Kasumi-1 (cell line): ENCODE data around the gene CHST10.

Source experiments
- DNase-seq, 2 experiments: peaks; one replicate each; lab custom pipeline; 2025; lab: John Stamatoyannopoulos, UW

Gene CHST10

DNA sequence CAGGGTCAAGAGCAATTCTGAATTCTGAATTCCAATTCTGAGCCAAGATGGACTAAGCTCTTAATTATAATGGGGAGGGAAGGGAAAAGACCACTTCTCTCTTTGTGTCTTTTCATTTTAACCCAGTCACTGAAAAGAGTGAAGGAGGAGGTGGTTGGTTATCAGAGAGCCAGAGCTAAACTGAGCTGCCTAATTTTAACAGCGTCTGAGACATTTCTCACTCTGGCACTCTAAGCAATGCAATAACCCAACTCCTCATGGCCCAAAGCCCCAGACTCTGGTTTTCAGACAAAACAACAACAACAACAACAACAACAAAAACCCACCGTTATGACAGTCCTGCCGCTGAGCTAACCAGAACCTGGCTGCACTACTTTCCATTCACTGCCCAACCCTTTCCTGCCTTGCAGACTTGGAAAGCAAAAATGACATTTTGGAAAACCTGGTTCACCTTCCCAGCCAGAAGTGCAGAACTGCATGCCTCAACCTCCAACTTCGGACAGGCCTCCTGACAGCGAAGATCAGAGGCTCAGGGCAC, 1.0 kb downstream of the CHST10 start:
- no peak for DNase-seq

DNA sequence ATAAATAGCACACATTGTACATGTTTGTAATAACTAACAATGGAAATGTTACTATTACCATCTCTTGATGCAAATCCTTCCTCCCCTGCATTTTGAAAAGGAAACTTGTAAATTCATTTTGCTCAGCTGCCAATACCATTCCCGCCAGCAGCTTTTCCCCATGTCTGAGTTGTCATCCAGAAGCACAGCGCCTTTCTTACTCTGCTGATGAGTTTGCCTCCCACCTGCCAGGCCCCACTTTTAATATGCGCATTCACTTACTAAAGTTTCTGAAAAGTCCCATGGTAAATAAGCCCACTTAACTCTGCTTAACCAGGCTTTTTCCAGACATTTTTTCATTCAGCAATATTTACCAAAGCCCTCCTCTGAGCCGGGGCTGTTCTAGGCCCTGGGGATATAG, 3.9 kb downstream of the CHST10 start:
- no peak for DNase-seq

DNA sequence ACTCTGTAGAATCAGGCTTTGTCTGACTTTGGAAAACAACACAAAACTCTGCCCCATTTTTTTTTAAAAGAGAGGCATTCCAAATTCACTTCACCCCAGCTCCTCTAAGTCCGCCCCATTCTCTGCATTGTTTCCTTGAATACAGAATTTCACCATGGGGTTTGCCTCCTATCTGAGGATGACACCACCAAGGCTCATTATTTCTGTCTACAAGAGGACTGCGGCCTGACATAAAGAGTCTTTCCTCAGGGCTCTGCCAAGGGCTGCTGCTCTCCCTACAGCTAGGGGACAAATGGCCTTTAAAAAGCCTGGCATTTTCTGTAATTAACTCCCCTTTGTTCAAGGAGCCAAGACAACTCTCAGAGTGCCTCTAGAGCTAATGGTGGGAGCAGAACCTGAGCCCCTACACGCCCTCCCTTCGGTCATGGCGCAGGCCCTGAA, 4.6 kb downstream of the CHST10 start:
- no peak for DNase-seq

DNA sequence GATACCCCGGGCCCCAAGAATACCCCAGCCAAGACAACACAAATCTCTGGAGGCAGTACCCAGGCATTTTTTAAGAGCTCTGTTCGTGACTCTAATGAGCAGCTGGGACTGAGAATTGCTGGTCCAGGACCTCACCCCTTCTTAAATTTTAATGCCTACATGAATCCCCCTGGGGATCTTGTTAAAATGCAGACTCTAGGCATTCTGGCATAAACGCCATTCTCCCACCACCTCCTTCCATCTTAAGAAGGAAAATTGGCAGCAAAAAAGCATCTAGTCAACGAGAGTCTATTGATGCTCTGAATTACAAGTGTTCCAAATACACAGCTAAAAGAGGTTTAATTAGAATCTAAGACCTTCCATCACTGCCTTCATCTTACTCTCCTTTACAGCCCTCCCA, 5.0 kb downstream of the CHST10 start:
- DNase-seq, result no peak

DNA sequence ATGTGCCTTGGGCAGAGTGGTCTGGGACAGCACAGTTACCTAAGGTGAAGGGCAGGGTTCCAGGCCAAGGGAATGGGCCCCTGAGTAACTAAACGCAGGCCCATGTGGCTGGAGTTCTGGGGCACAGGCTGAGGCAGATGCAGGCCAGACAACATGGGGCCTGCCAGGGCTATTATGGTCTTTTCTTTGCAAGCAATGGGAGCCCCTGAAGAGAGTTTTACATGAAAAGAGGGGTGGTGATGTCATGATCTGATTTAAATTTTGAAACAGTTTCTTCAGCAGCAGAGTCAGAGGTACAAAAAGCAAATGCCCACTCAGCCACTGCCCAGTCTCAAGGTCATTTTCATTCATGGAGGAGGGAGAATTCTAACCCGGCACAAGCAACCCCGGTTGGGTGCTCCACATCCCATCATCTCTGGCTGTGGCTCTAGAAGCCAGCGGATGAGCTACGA, 5.6 kb downstream of the CHST10 start:
- DNase-seq, result no peak

DNA sequence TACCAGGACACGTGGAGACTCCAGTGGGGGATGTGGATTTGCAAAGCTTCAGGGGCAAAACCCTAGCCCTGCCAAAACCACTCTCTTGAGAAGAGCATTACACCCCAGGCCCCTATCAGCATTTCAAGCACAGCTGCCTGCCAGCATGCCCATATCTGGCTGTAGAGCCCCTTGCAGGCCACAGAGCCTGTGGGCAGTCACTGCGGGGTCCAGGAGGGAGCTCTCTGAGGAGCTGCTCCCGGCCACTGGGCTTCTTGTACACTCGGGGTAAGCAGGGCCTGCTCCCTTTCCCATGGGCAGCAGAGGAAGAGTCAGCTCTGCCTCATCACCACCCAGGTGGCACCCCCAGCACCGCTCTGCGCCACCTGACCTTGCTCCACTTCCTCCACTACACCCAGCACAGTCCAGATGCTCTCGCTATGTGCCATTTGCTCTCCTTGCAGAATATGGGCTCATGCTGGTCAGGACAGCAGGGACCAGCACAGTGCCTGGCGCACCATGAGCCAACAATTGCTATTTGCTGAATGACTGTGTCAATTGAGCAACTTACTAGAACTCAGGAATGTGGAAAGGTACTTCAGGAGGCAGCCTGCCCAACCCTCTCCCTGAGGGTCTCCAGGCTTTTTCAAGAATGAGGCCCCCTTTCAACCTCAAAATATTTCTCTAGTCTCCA, 7.4 kb downstream of the CHST10 start:
- DNase-seq, result no peak

DNA sequence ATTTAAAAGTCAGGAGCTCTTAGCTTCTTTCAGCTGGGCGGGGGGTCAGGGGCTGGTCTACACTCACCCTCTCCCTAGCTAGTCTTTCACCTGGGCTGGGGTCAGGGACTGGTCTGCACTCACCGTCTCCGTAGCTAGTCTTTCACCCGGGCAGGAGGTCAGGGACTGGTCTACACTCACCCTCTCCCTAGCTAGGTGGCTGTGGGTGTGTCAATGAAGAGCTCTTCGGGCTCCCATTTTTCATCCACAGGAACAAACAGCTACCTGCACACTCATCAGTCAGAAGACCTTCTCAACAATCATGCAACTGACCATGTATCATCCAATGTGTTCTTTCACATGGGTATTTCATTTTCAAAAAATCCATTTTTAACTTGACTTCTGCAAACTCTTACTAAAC, 8.0 kb downstream of the CHST10 start:
- DNase-seq, result no peak

DNA sequence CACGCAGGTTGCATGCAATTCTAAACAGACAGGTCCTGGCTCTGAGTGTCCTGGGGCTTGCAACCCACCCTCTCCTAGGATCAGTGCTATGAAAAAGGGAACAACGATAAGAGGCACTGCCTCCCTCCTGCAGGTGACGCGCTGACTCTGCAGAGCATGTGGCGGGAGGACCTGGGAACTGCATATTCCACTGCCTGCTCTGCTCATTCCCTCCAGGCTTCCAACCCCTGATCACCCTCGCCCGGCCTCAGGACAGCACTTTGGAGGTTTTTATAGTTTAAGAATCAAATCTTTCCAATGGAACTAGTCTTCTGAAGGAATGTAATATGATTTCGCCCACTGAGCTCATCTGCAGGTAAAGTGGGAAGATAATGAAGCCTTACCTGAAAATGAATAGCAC, 8.5 kb downstream of the CHST10 start:
- DNase-seq, result no peak

DNA sequence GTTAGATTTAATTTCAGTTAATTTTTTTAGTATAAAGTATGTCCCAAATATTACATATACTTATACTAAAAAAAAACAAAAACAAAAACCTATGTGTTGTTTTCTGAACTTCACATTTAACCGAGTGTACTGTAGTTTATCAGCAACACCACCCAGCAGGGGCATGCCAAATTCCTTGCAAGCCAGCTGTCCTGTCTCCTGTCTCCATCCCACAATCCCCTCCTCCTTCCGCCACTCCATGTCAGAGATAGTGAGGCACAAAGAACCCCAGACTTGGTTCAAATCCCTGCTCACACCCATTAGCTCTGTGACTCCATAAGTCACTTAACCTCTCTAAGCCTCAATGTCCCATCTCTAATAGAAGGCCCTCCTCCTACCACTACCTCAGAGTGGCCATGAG, 9.4 kb downstream of the CHST10 start:
- DNase-seq, result no peak

DNA sequence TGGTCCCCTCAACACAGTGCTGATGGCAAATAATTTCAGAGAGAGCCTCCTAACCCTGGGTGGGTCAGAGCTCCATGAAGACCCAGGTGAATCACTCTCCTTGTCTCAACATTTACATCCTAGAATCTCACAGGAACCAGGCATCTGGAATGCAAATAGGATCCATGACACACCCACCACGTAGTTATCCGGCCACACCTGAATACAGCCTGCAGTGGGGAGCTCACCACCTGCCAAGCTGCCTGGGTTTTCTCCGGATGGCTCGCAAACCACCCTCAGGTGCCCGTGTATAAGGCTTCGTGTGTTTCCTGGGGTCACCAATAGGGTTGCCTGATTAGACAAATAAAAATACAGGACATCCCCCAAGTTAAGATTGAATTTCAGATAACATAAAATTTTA, 9.9 kb downstream of the CHST10 start:
- no peak for DNase-seq

DNA sequence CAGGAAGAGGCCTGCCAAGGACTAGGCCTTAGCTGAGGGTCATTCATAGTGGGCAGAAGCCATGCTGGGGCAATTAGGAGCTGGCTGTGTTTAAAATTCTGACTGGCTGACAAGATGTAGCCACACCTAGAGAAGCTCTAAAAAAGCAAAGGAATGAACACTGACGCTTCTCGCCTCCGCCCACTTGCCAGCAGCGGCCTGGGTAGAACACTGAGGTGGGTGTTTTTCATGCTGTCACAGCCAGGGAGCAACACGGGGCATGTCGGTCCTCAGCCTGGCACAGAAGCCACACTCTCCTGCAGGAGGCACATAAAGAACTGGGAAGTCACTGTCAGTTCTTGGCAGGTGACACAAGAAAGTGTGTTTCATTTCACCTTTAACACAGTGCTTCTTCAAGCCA, 10.4 kb downstream of the CHST10 start:
- no peak for DNase-seq

DNA sequence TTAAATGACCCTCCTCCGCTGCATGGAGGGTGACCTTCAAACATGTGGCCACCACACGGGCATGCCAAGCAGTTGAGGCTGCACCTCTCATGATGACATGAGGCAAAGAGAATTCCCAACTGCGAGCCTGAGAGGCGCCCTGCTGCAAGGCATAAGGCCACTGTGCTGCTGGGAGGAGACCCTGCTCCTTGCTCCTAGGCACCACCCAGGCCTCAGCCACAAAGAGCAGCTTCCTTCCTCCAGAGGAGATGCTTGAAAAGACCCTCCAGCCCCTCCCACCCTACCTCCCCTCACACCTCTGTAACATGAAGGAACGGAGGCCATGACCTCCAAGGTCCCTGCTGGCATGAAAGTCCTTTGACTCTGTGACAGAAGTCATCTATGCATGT, 11.4 kb downstream of the CHST10 start:
- DNase-seq, result no peak

DNA sequence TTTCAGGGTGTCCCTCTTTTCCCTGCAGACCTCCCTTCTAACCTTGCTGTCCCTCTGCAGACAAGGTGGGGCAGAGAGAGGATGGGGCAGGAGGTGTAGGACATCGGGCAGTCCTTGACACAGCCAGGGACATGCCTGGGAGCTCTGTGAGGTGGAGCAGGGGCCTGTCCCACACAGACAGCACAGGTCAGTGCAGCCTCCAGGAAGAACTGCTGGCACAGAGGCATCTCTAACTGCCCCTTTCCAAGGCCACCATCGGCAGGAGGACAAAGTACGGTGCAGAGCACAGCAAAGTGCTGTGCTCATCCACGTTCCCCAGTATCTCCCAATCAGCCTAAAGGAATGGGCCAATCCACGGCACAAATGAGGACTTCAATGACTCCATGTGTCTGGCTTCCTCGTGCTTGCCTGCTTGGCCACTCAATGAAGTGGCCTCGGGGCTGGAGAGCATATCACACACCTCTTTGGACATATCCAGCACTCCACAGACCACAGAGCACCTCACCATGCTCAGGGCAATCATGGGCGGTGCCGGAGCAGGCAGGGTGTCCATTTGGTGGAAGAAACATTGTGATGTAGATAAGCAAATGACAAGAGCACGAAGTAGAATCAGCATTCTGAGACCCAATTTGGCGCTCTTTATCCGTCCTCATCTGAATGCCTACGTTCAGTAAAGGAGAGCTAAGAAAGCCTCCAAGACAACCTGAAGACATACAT, 11.9 kb downstream of the CHST10 start:
- DNase-seq, result no peak

DNA sequence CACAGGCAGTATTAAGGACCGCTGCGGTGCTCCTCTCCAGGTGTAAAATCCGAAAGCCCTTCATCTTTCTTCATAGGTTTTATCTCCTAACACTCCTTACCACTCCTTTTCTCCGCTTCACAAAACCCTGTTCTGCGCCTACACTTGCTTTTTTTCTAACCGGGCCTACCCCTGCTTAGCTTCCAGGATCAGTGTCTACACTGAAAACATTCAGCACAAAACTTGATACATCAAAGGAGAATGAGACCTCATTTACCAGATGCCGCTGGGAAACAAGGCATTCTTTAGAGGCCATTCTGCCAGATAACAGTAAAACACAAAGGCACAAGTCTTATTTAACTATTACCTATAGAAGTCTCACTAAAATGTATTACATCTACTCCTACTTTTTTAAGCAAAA, 13.1 kb downstream of the CHST10 start:
- no peak for DNase-seq

DNA sequence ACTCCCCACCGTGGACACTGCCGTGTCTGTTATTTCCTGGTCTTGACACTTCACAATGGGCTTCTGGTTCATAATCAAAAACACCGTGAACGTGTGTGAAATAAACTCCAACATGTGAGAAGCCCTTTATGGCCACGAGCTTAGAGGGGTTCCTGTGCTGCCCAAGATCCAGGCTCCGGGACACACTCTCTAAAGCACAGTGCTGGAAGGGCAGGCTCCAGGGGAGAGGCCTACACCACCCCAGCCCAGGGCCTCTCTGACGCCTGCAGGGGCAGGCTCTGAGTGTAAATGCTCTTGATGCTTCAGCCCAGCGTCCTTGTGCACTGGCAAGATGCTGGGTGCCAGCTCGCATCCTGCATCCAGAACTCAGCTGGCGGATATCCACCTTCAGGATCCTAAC, 13.7 kb downstream of the CHST10 start:
- DNase-seq, result no peak

DNA sequence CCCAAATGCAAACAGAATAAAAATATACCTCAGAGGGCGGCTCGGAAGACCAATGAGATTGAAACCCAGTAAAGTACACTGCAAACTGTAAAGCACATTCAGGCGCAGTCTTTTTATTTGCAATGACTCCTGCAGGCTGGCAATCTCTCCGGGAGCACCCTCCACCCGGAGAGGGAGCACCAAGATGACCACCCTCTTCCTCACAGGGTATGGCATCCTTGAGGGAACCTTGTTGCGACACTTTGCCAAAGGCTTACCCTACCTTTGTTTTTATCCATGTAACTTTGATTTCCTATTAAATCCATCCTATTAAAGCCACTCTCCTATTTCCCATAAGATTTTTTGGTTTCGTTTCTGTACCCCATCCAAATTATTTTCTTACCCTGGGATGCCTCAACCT, 16.2 kb downstream of the CHST10 start:
- DNase-seq, result no peak

DNA sequence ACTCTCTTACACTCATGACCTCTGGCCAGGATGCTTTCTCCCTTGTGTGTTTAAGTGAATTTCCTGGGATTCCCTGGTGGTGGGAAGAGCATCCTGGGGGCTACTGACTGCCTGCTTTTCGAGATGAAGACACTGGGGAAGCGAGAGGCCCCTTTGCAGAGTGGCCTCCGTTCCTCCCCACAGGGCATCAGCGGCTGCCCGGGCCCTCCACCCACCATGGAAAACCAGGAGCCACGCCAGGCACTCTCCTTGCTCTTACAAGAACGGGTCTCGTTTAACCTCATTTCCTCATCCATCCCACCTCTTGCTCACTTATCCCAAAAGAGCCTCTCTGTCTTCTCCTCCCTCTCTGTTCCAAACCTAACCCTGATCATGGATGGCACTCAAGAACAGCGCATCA, 17.8 kb downstream of the CHST10 start:
- DNase-seq, result no peak

DNA sequence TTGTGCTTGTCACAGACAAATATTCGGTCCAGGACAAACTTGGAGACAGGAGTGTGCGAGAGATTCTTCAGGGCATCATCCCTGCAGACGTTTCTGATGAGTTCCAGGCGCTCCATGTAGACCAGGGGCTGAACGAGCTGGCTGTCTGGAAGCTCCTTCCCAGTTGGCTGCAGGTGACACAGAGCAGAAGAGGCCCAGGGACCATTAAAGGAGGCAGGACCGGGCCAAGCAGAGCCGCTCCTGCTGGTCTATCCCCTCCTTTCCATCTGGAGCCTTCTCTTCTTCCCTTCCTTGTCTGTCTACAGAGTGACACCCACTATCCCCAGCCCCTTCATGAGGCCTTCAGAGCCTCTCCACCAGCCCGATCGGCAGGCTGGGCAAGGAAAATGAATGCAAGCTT, 19.5 kb downstream of the CHST10 start:
- no peak for DNase-seq

DNA sequence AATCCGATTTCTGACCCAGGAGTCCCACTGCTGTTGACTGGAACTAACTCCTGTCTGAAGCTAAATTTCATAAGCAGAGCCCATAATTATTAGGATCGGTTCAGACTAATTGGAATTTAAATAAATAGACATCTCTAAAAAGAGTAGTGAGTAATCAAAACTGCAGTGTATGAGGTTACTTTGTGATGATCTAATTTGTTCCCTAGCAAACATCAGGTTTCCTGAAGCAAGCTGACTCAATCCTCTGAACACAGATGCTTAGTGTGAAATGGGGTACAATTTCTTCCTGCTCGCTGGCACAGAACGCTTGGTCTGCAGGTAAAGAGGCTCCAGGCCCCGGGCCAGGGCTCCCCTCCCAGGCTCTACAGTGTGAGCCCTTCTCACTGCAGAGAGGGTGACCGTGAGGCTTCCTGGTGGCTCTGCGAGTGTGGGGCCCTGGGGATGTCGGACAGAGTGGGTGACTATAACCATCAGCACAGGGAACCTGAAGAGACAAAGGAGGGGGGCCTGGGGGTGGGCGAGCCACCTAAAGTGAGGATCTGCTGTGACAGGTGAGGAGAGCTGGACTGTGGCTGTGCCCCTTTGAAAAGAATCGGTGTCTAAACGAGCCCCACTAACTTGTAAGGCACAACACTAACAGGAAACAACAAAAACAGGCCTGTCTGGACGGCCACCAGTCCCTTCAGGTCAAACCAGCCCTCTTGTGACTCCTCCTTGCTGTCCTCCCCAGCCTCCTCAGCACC, 20.2 kb downstream of the CHST10 start:
- DNase-seq, result no peak

DNA sequence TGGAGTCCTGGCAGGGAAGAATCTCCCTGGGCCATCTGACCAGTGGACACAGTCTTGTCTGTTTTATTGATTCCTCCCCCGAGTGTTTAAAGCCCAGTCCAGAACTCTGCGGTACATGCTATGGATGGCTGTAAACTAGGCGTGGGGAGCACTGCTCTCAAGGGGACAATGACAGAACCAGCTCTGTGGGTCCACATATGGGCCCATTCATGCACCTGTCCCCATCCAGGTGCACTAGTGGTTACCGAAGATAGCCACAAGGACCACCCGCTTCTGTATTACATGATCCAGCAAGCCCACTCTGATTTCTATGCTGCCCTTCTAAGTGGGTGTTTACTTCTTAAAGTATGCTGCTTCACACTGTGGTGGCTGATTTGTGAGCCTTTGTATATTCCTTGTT, 21.0 kb downstream of the CHST10 start:
- no peak for DNase-seq

DNA sequence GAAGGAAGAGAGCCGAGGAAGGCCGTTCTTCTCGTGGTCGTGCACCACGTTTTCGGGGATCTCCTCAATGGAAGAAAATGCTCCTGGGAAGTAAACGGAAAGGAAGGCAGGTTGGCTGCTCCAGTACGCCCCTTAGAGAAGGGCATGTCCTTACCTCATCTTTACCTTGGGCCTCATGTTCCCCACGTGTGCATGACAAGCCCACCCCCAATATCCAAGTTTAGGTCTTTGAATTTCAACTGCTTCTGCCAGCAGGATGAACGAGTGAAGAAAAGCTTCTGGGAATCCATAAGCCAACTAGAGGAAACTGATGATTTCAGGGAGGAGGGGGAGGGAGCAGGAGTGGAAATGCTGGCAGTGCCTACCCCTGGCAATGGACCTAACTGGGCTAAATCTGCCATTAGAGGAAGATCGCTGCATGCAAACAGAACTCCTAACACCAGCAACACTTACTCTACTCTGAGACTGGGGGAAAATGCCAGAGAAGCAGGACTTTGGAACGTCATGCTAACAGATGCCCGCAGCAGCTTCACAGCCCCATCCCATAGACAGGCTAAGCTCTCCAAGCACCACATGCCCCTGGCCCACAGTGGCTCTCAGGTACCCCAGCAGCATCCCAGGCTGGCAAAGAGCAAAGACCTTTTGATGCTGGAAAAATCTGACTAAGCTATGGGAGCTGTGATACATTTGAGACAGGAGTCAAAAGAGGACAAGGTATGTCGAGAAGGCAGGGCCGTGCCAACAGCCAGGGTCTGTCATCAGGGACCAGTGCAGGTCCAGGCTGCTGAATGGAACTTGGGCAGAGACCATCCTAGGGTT, 21.7 kb downstream of the CHST10 start:
- DNase-seq, result no peak

DNA sequence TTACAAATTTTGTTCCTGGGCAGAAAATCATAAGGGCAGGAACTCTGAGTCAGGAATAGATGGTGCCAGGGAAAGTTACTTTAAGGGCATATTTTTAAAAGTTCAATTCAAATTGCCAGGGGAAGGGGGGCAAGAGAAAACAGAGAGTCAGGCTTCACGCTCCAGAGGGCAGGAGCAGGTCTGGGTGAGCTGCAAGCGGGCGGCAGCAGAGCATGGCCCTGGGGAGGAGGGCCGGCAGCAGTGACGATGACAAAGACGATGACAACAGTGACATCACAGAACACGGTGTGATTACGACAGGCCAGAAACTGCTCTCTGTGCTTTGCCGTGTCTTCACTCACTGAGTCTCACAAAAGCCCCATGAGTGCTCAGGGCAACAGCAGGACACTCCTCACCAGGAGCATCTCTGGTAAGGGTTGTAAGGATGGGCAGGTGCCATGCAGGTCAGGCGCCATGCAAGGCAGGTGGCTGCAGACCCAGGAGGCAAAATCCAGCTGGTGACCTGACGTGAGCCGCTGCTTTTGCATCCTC, 23.3 kb downstream of the CHST10 start:
- DNase-seq, result no peak
